Astrocyte (in vitro differentiated cells and primary cell): ENCODE data around the gene LHFPL2.

ENCODE experiments used
- EZH2 ChIP-seq: IDR thresholded peaks from 2 replicates; pipeline ENCODE4 v1.6.1; 2012; ENCODE audit warnings: mild to moderate bottlenecking, low read length, inconsistent platforms; ENCODE audit not compliant: insufficient read depth
- TF ChIP-seq, protein P1 (sequence below): IDR thresholded peaks from 2 replicates; pipeline ENCODE4 v1.5.1; 2011; ENCODE audit warnings: low read depth, mild to moderate bottlenecking, inconsistent platforms, low read length, moderate library complexity; ENCODE audit not compliant: insufficient read depth

DNA sequence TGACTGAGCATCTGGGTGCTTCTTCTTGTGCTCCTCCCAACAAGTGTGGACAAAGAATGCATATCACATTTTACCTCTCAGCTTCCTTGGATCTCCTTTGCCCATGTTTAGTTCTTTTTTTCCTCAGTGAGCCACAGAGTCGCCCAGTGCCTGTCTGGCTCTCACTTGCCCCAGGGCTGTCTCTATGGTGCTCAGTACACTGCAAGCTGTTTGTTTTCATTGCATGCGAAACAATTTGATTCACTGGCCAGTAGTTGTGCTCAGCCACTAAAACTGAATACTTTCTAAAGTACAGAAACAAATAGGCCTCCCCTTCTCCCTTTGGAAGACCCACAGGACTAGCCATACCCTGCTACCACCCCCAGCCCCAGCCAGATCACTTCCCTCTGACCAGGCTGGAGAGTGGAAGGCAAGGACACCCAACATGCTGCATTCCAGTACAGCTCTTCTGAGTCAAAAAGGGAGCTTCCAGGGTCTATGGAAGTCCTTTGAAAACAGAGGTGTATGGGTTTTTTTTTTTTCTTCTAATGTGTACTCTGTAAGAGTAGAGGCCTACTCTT, 3.8 kb downstream of the LHFPL2 start:
- TF ChIP-seq, protein P1, sequence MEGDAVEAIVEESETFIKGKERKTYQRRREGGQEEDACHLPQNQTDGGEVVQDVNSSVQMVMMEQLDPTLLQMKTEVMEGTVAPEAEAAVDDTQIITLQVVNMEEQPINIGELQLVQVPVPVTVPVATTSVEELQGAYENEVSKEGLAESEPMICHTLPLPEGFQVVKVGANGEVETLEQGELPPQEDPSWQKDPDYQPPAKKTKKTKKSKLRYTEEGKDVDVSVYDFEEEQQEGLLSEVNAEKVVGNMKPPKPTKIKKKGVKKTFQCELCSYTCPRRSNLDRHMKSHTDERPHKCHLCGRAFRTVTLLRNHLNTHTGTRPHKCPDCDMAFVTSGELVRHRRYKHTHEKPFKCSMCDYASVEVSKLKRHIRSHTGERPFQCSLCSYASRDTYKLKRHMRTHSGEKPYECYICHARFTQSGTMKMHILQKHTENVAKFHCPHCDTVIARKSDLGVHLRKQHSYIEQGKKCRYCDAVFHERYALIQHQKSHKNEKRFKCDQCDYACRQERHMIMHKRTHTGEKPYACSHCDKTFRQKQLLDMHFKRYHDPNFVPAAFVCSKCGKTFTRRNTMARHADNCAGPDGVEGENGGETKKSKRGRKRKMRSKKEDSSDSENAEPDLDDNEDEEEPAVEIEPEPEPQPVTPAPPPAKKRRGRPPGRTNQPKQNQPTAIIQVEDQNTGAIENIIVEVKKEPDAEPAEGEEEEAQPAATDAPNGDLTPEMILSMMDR: no peak
- no peak for TF ChIP-seq EZH2
